Stimulated activated CD4-positive, alpha-beta T cell treated with anti-CD3 and anti-CD28 coated beads, Interleukin-4, amount 100 ng/mL, for 48 hours (primary cell): Measurements from ENCODE around the gene VPS35.
"Not testable (repeated sequence)": the region's sequence is repeated elsewhere in the genome, so short reads cannot be mapped to it uniquely, and the experiment has no call there.

Source experiments
- DNase-seq, 2 donors: peaks; one replicate each; pipeline ENCODE4 v3.0.0-alpha.2; 2020; ENCODE audit warnings: low read depth in 2 of 2

VPS35 gene

GRCh38 chr16:46658925-46659324 is 30.1 kb downstream of the VPS35 start:
- peak in 1 of 2 donors; percentile 3 for DNase-seq

GRCh38 chr16:46651305-46651704 is 37.7 kb downstream of the VPS35 start:
- no peak for DNase-seq

- no peak for DNase-seq
Observed at GRCh38 chr16:46650254-46650623, 38.7 kb downstream of the VPS35 start.

- no peak for DNase-seq
Observed at GRCh38 chr16:46649588-46650253, 39.3 kb downstream of the VPS35 start.

- no peak for DNase-seq
Observed at GRCh38 chr16:46648656-46649055, 40.3 kb downstream of the VPS35 start.

- no peak for DNase-seq
Observed at GRCh38 chr16:46638947-46639925, 49.7 kb downstream of the VPS35 start.

- DNase-seq = no peak
Observed at GRCh38 chr16:46632778-46633733, 55.9 kb downstream of the VPS35 start.

GRCh38 chr16:46629331-46630219 is 59.4 kb downstream of the VPS35 start:
- DNase-seq = no peak

GRCh38 chr16:46627746-46628145 is 61.2 kb downstream of the VPS35 start:
- no peak for DNase-seq

- not testable (repeated sequence) for DNase-seq
Observed at GRCh38 chr16:46626681-46627080, 62.3 kb downstream of the VPS35 start.

- DNase-seq = not testable (repeated sequence)
Observed at GRCh38 chr16:46624862-46625261, 64.1 kb downstream of the VPS35 start.

GRCh38 chr16:46623707-46624106 is 65.3 kb downstream of the VPS35 start:
- not testable (repeated sequence) for DNase-seq

- not testable (repeated sequence) for DNase-seq
Observed at GRCh38 chr16:46623246-46623645, 65.7 kb downstream of the VPS35 start.

- no peak for DNase-seq
Observed at GRCh38 chr16:46621934-46622676, 66.9 kb downstream of the VPS35 start.

GRCh38 chr16:46621006-46621933 is 67.7 kb downstream of the VPS35 start, which contains the start of gene SHCBP1:
Gene SHCBP1, minus strand, starts transcription at chr16:46621379. Its CDS starts 20 bp downstream, at chr16:46621359.
- DNase-seq = peak; percentile 72 to 79

- no peak for DNase-seq
Observed at GRCh38 chr16:46620266-46621005, 68.5 kb downstream of the VPS35 start.

GRCh38 chr16:46618516-46618915 is 70.5 kb downstream of the VPS35 start:
- DNase-seq = no peak

GRCh38 chr16:46614006-46614405 is 75.0 kb downstream of the VPS35 start:
- no peak for DNase-seq
